ENCODE data around the gene PDE2A. TPM values are rescaled to one million over a fixed set of nuclear protein-coding genes. Genes with fewer than 3 reads are reported as not detected.

Gene PDE2A
- total RNA-seq, 2 donors from 2014 or later: 3.7 to 13.3 TPM

DNA sequence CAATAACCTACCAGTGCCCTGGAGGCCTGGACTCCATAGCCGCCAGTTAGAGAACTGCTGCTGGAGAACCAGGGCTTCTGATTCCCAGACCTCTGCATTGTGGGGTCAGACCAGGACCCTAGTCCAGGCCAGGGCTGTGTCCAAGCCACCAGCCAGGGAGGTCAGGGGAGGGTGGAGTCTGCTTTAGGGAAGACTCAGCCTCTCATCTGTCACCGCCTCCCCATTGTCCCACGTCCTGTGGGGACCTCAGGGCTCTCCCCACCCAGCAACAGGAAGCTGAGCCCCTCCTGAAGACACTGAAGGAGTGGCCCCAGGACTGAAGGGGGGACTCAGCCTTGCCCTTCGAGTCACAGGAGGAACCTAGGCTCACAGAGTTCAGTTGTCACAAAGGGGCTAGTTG lies 41.2 kb downstream of the PDE2A start:
- no peak overlapping the region for H3K27ac Mint-ChIP-seq
- no peak overlapping the region for H3K4me3 Mint-ChIP-seq
- peaks cover 12% of the 10 kb centered on the region for H3K27me3 Mint-ChIP-seq (ENCODE audit: insufficient read depth)
- H3K4me1 Mint-ChIP-seq: peaks cover 21% of the 10 kb centered on the region
- no peak overlapping the region for H3K9ac ChIP-seq (ENCODE audit: extremely low read depth, low read length, poor library complexity, severe bottlenecking)
- H3K4me1 ChIP-seq (ENCODE audit: control insufficient read depth, insufficient read depth, low read length): no peaks in the 10 kb centered on the region
- no peaks in the 10 kb centered on the region for H3K36me3 Mint-ChIP-seq (ENCODE audit: low read depth)
- TF ChIP-seq, protein P1, sequence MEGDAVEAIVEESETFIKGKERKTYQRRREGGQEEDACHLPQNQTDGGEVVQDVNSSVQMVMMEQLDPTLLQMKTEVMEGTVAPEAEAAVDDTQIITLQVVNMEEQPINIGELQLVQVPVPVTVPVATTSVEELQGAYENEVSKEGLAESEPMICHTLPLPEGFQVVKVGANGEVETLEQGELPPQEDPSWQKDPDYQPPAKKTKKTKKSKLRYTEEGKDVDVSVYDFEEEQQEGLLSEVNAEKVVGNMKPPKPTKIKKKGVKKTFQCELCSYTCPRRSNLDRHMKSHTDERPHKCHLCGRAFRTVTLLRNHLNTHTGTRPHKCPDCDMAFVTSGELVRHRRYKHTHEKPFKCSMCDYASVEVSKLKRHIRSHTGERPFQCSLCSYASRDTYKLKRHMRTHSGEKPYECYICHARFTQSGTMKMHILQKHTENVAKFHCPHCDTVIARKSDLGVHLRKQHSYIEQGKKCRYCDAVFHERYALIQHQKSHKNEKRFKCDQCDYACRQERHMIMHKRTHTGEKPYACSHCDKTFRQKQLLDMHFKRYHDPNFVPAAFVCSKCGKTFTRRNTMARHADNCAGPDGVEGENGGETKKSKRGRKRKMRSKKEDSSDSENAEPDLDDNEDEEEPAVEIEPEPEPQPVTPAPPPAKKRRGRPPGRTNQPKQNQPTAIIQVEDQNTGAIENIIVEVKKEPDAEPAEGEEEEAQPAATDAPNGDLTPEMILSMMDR (conservative IDR thresholded peaks at IDR 0.05): no peak
- H3K27ac ChIP-seq (ENCODE audit: low read depth, low read length): no peak overlapping the region
- H3K4me3 ChIP-seq (ENCODE audit: low read length): no peak overlapping the region
- H3K27me3 ChIP-seq (ENCODE audit: control insufficient read depth, insufficient read depth, low read length, poor library complexity, severe bottlenecking): peaks cover 7% of the 10 kb centered on the region
- no peaks in the 10 kb centered on the region for H3K9me3 ChIP-seq (ENCODE audit: control insufficient read depth, low read length)
- H3K36me3 ChIP-seq (ENCODE audit: control insufficient read depth, insufficient read depth, low read length): no peaks in the 10 kb centered on the region
- no peak for DNase-seq
- H3K9me3 Mint-ChIP-seq: no peaks in the 10 kb centered on the region
- WGBS, 2 experiments (ENCODE audit: insufficient coverage in 1 of 2, insufficient read length in 1 of 2): 87 to 100% methylated on average over 1 to 4 of the region's 4 CpGs

GRCh38 chr11:72631806-72632731 lies 42.2 kb downstream of the PDE2A start:
- H3K4me3 Mint-ChIP-seq: no peak overlapping the region
- H3K27me3 Mint-ChIP-seq (ENCODE audit: insufficient read depth): peaks cover 5% of the 10 kb centered on the region
- TF ChIP-seq, protein P1 (conservative IDR thresholded peaks at IDR 0.05): no peak
- H3K36me3 Mint-ChIP-seq (ENCODE audit: low read depth): no peaks in the 10 kb centered on the region
- peaks cover 14% of the 10 kb centered on the region for H3K4me1 Mint-ChIP-seq
- H3K9me3 ChIP-seq (ENCODE audit: control insufficient read depth, low read length): no peaks in the 10 kb centered on the region
- H3K36me3 ChIP-seq (ENCODE audit: control insufficient read depth, insufficient read depth, low read length): no peaks in the 10 kb centered on the region
- no peak overlapping the region for H3K9ac ChIP-seq (ENCODE audit: extremely low read depth, low read length, poor library complexity, severe bottlenecking)
- H3K4me3 ChIP-seq (ENCODE audit: low read length): no peak overlapping the region
- no peak for DNase-seq
- H3K9me3 Mint-ChIP-seq: no peaks in the 10 kb centered on the region
- no peaks in the 10 kb centered on the region for H3K4me1 ChIP-seq (ENCODE audit: control insufficient read depth, insufficient read depth, low read length)
- no peak overlapping the region for H3K27ac ChIP-seq (ENCODE audit: low read depth, low read length)
- WGBS, 2 experiments (ENCODE audit: insufficient coverage in 1 of 2, insufficient read length in 1 of 2): 77 to 90% methylated on average over 5 to 18 of the region's 18 CpGs
- H3K27me3 ChIP-seq (ENCODE audit: control insufficient read depth, insufficient read depth, low read length, poor library complexity, severe bottlenecking): peaks cover 7% of the 10 kb centered on the region
- peak overlapping the region; percentile 61 for H3K27ac Mint-ChIP-seq

GRCh38 chr11:72630104-72630852 lies 43.9 kb downstream of the PDE2A start:
- DNase-seq: no peak
- Histone ChIP-seq H3K4me1 (ENCODE audit: control insufficient read depth, insufficient read depth, low read length) (no peaks in the 10 kb centered on the region), H3K27me3 (ENCODE audit: control insufficient read depth, insufficient read depth, low read length, poor library complexity, severe bottlenecking) (peaks cover 6% of the 10 kb centered on the region), H3K9ac (ENCODE audit: extremely low read depth, low read length, poor library complexity, severe bottlenecking) (no peak overlapping the region), H3K36me3 (ENCODE audit: control insufficient read depth, insufficient read depth, low read length) (no peaks in the 10 kb centered on the region), H3K9me3 (ENCODE audit: control insufficient read depth, low read length) (no peaks in the 10 kb centered on the region), H3K27ac (ENCODE audit: low read depth, low read length) (no peak overlapping the region), H3K4me3 (ENCODE audit: low read length) (no peak overlapping the region)
- TF ChIP-seq, protein P1 (conservative IDR thresholded peaks at IDR 0.05): no peak
- Mint-ChIP-seq H3K4me3 (no peak overlapping the region), H3K27ac (no peak overlapping the region), H3K9me3 (no peaks in the 10 kb centered on the region), H3K36me3 (ENCODE audit: low read depth) (no peaks in the 10 kb centered on the region), H3K27me3 (ENCODE audit: insufficient read depth) (peaks cover 5% of the 10 kb centered on the region), H3K4me1 (peaks cover 10% of the 10 kb centered on the region)
- 85 to 93% methylated on average over 14 to 16 of the region's 16 CpGs for WGBS, 2 experiments (ENCODE audit: insufficient coverage in 1 of 2, insufficient read length in 1 of 2)

All from endodermal cell (in vitro differentiated cells).